Panc1 (cell line): ENCODE measurements around the gene TMEM131.

Source experiments
- CTCF ChIP-seq: fragments of 450-650 bp; IDR thresholded peaks from 2 replicates; pipeline ENCODE4 v1.5.1; 2017; ENCODE audit warnings: mild to moderate bottlenecking
- REST ChIP-seq, 2 experiments: IDR thresholded peaks; 2 replicates each; pipeline ENCODE4 v1.6.1; 2011 to 2012; ENCODE audit warnings: low read depth in 2 of 2, control low read depth in 1 of 2, low read length in 1 of 2, mild to moderate bottlenecking in 1 of 2, moderate library complexity in 1 of 2; ENCODE audit not compliant: insufficient read depth in 1 of 2

- no peak for TF ChIP-seq CTCF
- no peak for TF ChIP-seq REST (IDR thresholded peaks at IDR 0.05; ENCODE audit: insufficient read depth in 1 of 2, low read depth in 2 of 2, low read length in 1 of 2)
These were observed 283.0 kb downstream of the TMEM131 start for GRCh38 chr2:97712693-97713295.
